ENCODE results near the gene GNG7.
"Not testable (repeated sequence)": the region's sequence is repeated elsewhere in the genome, so short reads cannot be mapped to it uniquely, and the experiment has no call there.

The GNG7 gene

DNA sequence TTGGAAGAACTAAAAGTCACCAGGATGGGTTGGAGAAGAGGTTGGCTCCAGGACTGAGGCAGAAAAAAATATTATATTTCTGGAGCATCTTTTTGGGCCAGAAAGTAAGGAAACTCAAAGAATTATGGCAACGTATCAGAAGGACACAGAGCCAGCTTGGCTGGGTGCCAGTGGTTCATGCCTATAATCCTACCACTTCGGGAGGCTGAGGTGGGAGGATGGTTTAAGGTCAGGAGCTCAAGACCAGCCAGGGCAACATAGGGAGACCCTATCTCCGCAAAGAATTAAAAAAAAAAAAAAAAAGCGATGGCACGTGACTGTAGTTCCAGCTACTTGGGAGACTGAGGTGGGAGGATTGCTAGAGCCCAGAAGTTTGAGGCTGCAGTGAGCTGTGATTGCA lies 118.5 kb downstream of the GNG7 start:
- H3K4me1 ChIP-seq (ENCODE audit: insufficient read depth, low read length, poor library complexity, severe bottlenecking): no peaks in the 10 kb centered on the region
- no peaks in the 10 kb centered on the region; the same call in 1 of the 2 replicates for H3K9me3 ChIP-seq (ENCODE audit: insufficient read depth, low read depth, low read length)
- H3K36me3 ChIP-seq (ENCODE audit: insufficient read depth, low read length): no peaks in the 10 kb centered on the region
- TF ChIP-seq, protein P1, sequence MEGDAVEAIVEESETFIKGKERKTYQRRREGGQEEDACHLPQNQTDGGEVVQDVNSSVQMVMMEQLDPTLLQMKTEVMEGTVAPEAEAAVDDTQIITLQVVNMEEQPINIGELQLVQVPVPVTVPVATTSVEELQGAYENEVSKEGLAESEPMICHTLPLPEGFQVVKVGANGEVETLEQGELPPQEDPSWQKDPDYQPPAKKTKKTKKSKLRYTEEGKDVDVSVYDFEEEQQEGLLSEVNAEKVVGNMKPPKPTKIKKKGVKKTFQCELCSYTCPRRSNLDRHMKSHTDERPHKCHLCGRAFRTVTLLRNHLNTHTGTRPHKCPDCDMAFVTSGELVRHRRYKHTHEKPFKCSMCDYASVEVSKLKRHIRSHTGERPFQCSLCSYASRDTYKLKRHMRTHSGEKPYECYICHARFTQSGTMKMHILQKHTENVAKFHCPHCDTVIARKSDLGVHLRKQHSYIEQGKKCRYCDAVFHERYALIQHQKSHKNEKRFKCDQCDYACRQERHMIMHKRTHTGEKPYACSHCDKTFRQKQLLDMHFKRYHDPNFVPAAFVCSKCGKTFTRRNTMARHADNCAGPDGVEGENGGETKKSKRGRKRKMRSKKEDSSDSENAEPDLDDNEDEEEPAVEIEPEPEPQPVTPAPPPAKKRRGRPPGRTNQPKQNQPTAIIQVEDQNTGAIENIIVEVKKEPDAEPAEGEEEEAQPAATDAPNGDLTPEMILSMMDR (conservative IDR thresholded peaks at IDR 0.05; ENCODE audit: low read length): no peak
- no peaks in the 10 kb centered on the region for H3K27me3 ChIP-seq (ENCODE audit: insufficient read depth, low read length, poor library complexity, severe bottlenecking)
- H3K4me3 ChIP-seq (ENCODE audit: low read length, poor library complexity, severe bottlenecking): no peak overlapping the region
- H3K9ac ChIP-seq (ENCODE audit: low read depth, low read length, poor library complexity, severe bottlenecking): no peak overlapping the region
- no peaks in the 10 kb centered on the region for H3K79me2 ChIP-seq (ENCODE audit: insufficient read depth, low read length)
- no peaks in the 10 kb centered on the region for H3F3A ChIP-seq (ENCODE audit: low read depth)
- no peaks in the 10 kb centered on the region for H4K20me1 ChIP-seq (ENCODE audit: insufficient read depth, low read length, poor library complexity, severe bottlenecking)
- H2AFZ ChIP-seq (ENCODE audit: low read length): no peak overlapping the region
- H3K4me2 ChIP-seq (ENCODE audit: low read depth, low read length, poor library complexity, severe bottlenecking): no peak overlapping the region
- H3K9me2 ChIP-seq (replicated peaks; ENCODE audit: low read depth, low read length): no peaks in the 10 kb centered on the region

DNA sequence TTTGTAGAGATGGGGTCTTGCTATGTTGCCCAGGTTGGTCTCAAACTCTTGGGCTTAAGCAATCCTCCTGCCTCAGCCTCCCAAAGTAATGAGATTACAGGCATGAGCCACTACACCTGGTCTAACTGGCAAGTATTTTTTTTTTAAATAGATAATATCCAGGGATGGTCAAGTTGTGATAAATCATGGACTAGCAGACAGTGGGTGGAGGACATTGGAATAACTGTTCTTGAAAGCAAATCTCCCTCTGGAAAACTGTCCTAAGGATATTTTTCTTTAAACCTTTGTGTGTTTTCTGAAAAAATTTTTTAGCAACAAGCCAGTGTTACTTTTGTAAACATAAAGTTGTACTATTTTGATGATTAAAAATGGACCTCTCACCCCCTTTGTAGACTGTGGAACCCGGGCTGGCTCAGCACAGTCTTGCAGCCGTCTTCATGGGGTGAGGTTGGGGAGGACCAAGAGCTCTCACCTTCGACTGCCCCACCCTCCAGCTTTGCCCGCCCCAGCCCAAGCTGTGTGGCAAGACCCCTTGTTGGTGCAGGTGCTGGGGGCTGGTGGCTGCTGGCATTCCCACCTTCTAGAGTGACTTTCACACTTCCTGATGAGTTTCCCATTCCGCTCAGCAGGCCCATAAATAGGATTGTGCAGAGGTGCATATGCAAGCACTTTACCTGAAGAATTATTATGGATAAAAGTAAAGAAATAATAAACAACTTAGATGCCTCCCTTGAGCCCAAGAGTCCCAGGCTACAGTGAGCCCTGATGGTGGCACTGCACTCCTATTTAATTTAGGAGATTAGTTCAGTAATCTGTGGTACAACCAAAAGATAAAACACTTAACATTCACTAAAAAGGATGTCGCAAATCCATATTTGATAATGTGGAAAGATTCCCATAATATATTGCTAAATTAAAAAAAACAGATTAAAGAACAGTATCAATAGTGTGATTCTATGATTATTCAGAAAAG lies 119.2 kb downstream of the GNG7 start:
- Histone ChIP-seq H4K20me1 (ENCODE audit: insufficient read depth, low read length, poor library complexity, severe bottlenecking) (no peaks in the 10 kb centered on the region), H3K4me1 (ENCODE audit: insufficient read depth, low read length, poor library complexity, severe bottlenecking) (no peaks in the 10 kb centered on the region), H3K9me3 (ENCODE audit: insufficient read depth, low read depth, low read length) (no peaks in the 10 kb centered on the region; the same call in 1 of the 2 replicates), H2AFZ (ENCODE audit: low read length) (no peak overlapping the region), H3K4me3 (ENCODE audit: low read length, poor library complexity, severe bottlenecking) (no peak overlapping the region), H3K27me3 (ENCODE audit: insufficient read depth, low read length, poor library complexity, severe bottlenecking) (no peaks in the 10 kb centered on the region), H3K4me2 (ENCODE audit: low read depth, low read length, poor library complexity, severe bottlenecking) (no peak overlapping the region), H3K9me2 (replicated peaks; ENCODE audit: low read depth, low read length) (no peaks in the 10 kb centered on the region), H3K36me3 (ENCODE audit: insufficient read depth, low read length) (no peaks in the 10 kb centered on the region), H3K79me2 (ENCODE audit: insufficient read depth, low read length) (no peaks in the 10 kb centered on the region), H3K9ac (ENCODE audit: low read depth, low read length, poor library complexity, severe bottlenecking) (no peak overlapping the region), H3F3A (ENCODE audit: low read depth) (no peaks in the 10 kb centered on the region)
- no peak for TF ChIP-seq EZH2phosphoT487 (IDR thresholded peaks at IDR 0.05; ENCODE audit: borderline replicate concordance)
- TF ChIP-seq, protein P1 (conservative IDR thresholded peaks at IDR 0.05; ENCODE audit: low read length): no peak

DNA sequence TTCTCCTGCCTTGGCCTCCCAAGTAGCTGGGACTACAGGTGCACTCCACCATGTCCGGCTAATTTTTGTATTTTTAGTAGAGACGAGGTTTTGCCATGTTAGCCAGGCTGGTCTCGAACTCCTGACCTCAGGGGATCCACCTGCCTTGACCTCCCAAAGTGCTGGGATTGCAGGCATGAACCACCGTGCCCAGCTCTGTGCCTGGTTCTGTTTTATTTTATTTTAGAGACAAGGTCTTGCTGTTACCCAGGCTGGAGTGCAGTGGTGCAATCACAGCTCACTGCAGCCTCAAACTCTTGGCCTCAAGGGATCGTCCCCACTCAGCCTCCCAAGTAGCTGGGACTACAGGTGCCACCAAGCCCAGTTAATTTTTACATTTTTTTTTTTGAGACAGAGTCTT lies 122.1 kb downstream of the GNG7 start:
- H3K9ac ChIP-seq (ENCODE audit: low read depth, low read length, poor library complexity, severe bottlenecking); H3K4me2 ChIP-seq (ENCODE audit: low read depth, low read length, poor library complexity, severe bottlenecking); H3K36me3 ChIP-seq (ENCODE audit: insufficient read depth, low read length); H3K4me1 ChIP-seq (ENCODE audit: insufficient read depth, low read length, poor library complexity, severe bottlenecking); H3K27me3 ChIP-seq (ENCODE audit: insufficient read depth, low read length, poor library complexity, severe bottlenecking); H3K79me2 ChIP-seq (ENCODE audit: insufficient read depth, low read length); H2AFZ ChIP-seq (ENCODE audit: low read length); H4K20me1 ChIP-seq (ENCODE audit: insufficient read depth, low read length, poor library complexity, severe bottlenecking); H3F3A ChIP-seq (ENCODE audit: low read depth); H3K9me2 ChIP-seq (replicated peaks; ENCODE audit: low read depth, low read length); H3K9me3 ChIP-seq (ENCODE audit: insufficient read depth, low read depth, low read length); H3K4me3 ChIP-seq (ENCODE audit: low read length, poor library complexity, severe bottlenecking): not testable (repeated sequence)
